MM.1S (cell line): Measurements from ENCODE around the gene CCDC102A.

Experiments
- DNase-seq: peaks from one replicate; pipeline ENCODE4 v3.0.0-alpha.2; 2015
- H2AFZ ChIP-seq: fragments of 300-600 bp; sonication (generic); 2 replicates; pipeline ENCODE4 v1.6.0; 2016; ENCODE audit warnings: antibody characterized with exemption, low read length
- H3F3A ChIP-seq: fragments of 300-600 bp; sonication (generic); 2 replicates; pipeline ENCODE4 v1.6.1; 2016; ENCODE audit warnings: mild to moderate bottlenecking, antibody characterized with exemption, low read length, moderate library complexity, mixed read lengths; ENCODE audit not compliant: insufficient read depth
- H3K27ac ChIP-seq: fragments of 300-600 bp; sonication (generic); 2 replicates; pipeline ENCODE4 v1.5.1; 2016; ENCODE audit warnings: mild to moderate bottlenecking, low read length
- H3K27me3 ChIP-seq: fragments of 300-600 bp; sonication (generic); replicated peaks from 2 replicates; pipeline ENCODE4 v1.6.0; 2016; ENCODE audit warnings: low read length; ENCODE audit not compliant: insufficient read depth
- H3K36me3 ChIP-seq: fragments of 300-600 bp; sonication (generic); replicated peaks from 2 replicates; pipeline ENCODE4 v1.6.1; 2016; ENCODE audit warnings: mild to moderate bottlenecking, low read length, mixed read lengths; ENCODE audit not compliant: insufficient read depth
- H3K4me1 ChIP-seq: fragments of 300-600 bp; sonication (generic); 2 replicates; pipeline ENCODE4 v1.6.1; 2016; ENCODE audit warnings: low read length, mixed read lengths
- H3K4me2 ChIP-seq: fragments of 300-600 bp; sonication (generic); 2 replicates; pipeline ENCODE4 v1.6.0; 2016; ENCODE audit warnings: low read depth, low read length
- H3K4me3 ChIP-seq: fragments of 300-600 bp; sonication (generic); 2 replicates; pipeline ENCODE4 v1.5.1; 2016; ENCODE audit warnings: low read length, mixed read lengths
- H3K79me2 ChIP-seq: fragments of 300-600 bp; sonication (generic); 2 replicates; pipeline ENCODE4 v1.6.1; 2016; ENCODE audit warnings: mixed run types, low read length, mixed read lengths
- H3K9ac ChIP-seq: fragments of 300-600 bp; sonication (generic); 2 replicates; pipeline ENCODE4 v1.6.1; 2016; ENCODE audit warnings: low read length, mixed read lengths
- H3K9me2 ChIP-seq: fragments of 300-600 bp; sonication (generic); replicated peaks from 2 replicates; pipeline ENCODE4 v1.6.1; 2016; ENCODE audit warnings: mild to moderate bottlenecking, low read length, mixed read lengths; ENCODE audit not compliant: insufficient read depth
- H3K9me3 ChIP-seq: fragments of 300-600 bp; sonication (generic); replicated peaks from 2 replicates; pipeline ENCODE4 v1.6.1; 2016; ENCODE audit warnings: mild to moderate bottlenecking, low read length, mixed read lengths; ENCODE audit not compliant: insufficient read depth
- H4K20me1 ChIP-seq: fragments of 300-600 bp; sonication (generic); 2 replicates; pipeline ENCODE4 v1.6.1; 2016; ENCODE audit warnings: mild to moderate bottlenecking, low read length, moderate library complexity, mixed read lengths; ENCODE audit not compliant: insufficient read depth
- CTCF ChIP-seq: fragments of 300-600 bp; sonication (generic); IDR thresholded peaks from 2 replicates; pipeline ENCODE4 v1.5.1; 2016; ENCODE audit warnings: antibody characterized with exemption, low read length, mixed read lengths
- EZH2 ChIP-seq: fragments of 300-600 bp; sonication (generic); optimal IDR thresholded peaks from 2 replicates; pipeline ENCODE3; 2017; ENCODE audit warnings: low read depth, mild to moderate bottlenecking, antibody characterized with exemption, low read length, mixed read lengths
- EZH2phosphoT487 ChIP-seq: fragments of 300-600 bp; sonication (generic); IDR thresholded peaks from 2 replicates; pipeline ENCODE4 v1.6.1; 2018; ENCODE audit warnings: antibody characterized with exemption, low read length

The CCDC102A gene

GRCh38 chr16:57530104-57530521, 6.3 kb downstream of the CCDC102A start:
- H3K9me3 ChIP-seq = no peaks in the 10 kb centered on the region
- no peak overlapping the region for H2AFZ ChIP-seq
- no peaks in the 10 kb centered on the region for H3K27me3 ChIP-seq
- H4K20me1 ChIP-seq = no peaks in the 10 kb centered on the region
- no peak overlapping the region for H3K4me3 ChIP-seq
- no peak overlapping the region for H3K4me2 ChIP-seq
- H3K36me3 ChIP-seq = no peaks in the 10 kb centered on the region
- 0 out of 2 replicates have a peak, but pooled peaks cover 2% of the 10 kb centered on the region for H3F3A ChIP-seq
- TF ChIP-seq EZH2 = no peak
- TF ChIP-seq CTCF = no peak
- no peak for TF ChIP-seq EZH2phosphoT487
- peaks cover 21% of the 10 kb centered on the region for H3K79me2 ChIP-seq
- H3K9ac ChIP-seq = no peak overlapping the region
- H3K27ac ChIP-seq = no peak overlapping the region
- H3K4me1 ChIP-seq = peaks cover 6% of the 10 kb centered on the region
- no peak for DNase-seq
- H3K9me2 ChIP-seq = no peaks in the 10 kb centered on the region

DNA sequence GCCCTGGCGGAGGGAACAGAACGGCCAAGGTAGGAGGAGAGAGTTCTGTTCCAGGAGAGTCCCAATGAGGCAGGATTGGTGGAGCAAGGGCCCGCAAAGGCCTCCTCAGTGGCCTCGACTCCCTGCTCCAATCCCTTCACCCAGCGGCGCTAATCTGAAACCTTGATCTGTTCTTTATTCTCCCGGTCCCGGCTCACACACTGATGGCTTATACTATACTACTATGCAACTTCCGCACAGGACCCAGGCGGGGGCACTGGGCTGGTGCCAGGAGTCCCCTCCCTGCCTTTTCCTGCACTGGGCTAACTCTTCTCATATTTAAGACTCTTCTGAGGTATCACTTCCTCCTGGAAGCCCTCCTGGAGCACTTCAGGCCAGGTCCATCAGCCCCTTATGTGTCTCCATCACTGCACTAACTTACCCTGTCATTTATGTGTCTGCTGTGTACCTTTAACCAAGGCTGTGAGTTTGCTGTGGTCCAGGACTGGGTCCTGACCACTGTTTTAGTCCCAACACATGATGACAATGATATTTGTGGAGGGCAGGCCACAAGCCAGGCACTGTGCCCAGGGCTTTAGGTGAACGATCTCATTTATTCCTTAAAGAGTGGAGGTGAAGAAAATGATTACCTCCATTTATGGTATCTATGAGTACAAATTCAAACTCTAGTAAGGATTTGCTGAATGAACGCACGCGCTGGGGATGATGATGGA, 6.8 kb downstream of the CCDC102A start:
- no peaks in the 10 kb centered on the region for H3F3A ChIP-seq
- H4K20me1 ChIP-seq = no peaks in the 10 kb centered on the region
- no peak for TF ChIP-seq EZH2
- 0 out of 2 replicates have a peak, but pooled peaks cover under 1% of the 10 kb centered on the region for H3K4me1 ChIP-seq
- H3K4me3 ChIP-seq = no peak overlapping the region
- no peaks in the 10 kb centered on the region for H3K9me3 ChIP-seq
- H3K27me3 ChIP-seq = no peaks in the 10 kb centered on the region
- H3K27ac ChIP-seq = no peak overlapping the region
- peaks cover 15% of the 10 kb centered on the region for H3K79me2 ChIP-seq
- H3K4me2 ChIP-seq = no peak overlapping the region
- no peaks in the 10 kb centered on the region for H3K36me3 ChIP-seq
- H3K9me2 ChIP-seq = no peaks in the 10 kb centered on the region
- H3K9ac ChIP-seq = no peak overlapping the region
- no peak for DNase-seq
- H2AFZ ChIP-seq = no peak overlapping the region

GRCh38 chr16:57528499-57529390, 7.6 kb downstream of the CCDC102A start:
- Histone ChIP-seq H4K20me1 (no peaks in the 10 kb centered on the region), H3F3A (no peaks in the 10 kb centered on the region), H3K9me2 (no peaks in the 10 kb centered on the region), H3K4me1 (no peaks in the 10 kb centered on the region), H2AFZ (no peak overlapping the region), H3K9me3 (no peaks in the 10 kb centered on the region), H3K27me3 (no peaks in the 10 kb centered on the region), H3K36me3 (no peaks in the 10 kb centered on the region), H3K4me3 (no peak overlapping the region), H3K9ac (no peak overlapping the region), H3K27ac (no peak overlapping the region), H3K4me2 (no peak overlapping the region), H3K79me2 (peaks cover 7% of the 10 kb centered on the region)
- no peak for DNase-seq
- TF ChIP-seq CTCF (no peak), EZH2 (no peak), EZH2phosphoT487 (no peak)
